ENCODE data around the gene SRR. TPM values are rescaled to one million over a fixed set of nuclear protein-coding genes. Genes with fewer than 3 reads are reported as not detected.

SRR gene
- total and polyA plus RNA-seq, 10 of the 15 experiments (the other 5 are each of a cell fraction or from before 2014, with no cell fraction given) = 11.7 to 33.9 (median 20.2) TPM

- TF ChIP-seq ZNF592 (IDR thresholded peaks at IDR 0.05) (peak; percentile 41; the same call in 1 of the 2 replicates), TAF1 (IDR thresholded peaks at IDR 0.05; ENCODE audit: borderline replicate concordance, low read depth, low read length) (0 out of 2 replicates have a peak, but pooled peaks have one; percentile 26), KLF5 (IDR thresholded peaks at IDR 0.05; ENCODE audit: partially characterized antibody) (peak; percentile 34), PAX8 (IDR thresholded peaks at IDR 0.05) (0 out of 2 replicates have a peak, but pooled peaks have one; percentile 14), EP300 (IDR thresholded peaks at IDR 0.05; ENCODE audit: borderline replicate concordance in 1 of 2, control insufficient read depth in 1 of 2, low read depth in 2 of 2, low read length in 2 of 2) (0 out of 4 replicates have a peak, but pooled peaks of 1 of the 2 experiments have one; percentile 25), ETV6 (conservative IDR thresholded peaks at IDR 0.05 in 1 of 2, IDR thresholded peaks at IDR 0.05 in 1 of 2; ENCODE audit: borderline replicate concordance in 1 of 2, low read depth in 1 of 2) (peak in 1 of 2 experiments; percentile 24; a peak in 1 of 4 replicates), NR2C1 (IDR thresholded peaks at IDR 0.05) (peak; percentile 67)
Measured at GRCh38 chr17:2258830-2259229, 44.9 kb upstream of the SRR start (continued).
